Measurements from ENCODE around the gene MRC1.

DNA sequence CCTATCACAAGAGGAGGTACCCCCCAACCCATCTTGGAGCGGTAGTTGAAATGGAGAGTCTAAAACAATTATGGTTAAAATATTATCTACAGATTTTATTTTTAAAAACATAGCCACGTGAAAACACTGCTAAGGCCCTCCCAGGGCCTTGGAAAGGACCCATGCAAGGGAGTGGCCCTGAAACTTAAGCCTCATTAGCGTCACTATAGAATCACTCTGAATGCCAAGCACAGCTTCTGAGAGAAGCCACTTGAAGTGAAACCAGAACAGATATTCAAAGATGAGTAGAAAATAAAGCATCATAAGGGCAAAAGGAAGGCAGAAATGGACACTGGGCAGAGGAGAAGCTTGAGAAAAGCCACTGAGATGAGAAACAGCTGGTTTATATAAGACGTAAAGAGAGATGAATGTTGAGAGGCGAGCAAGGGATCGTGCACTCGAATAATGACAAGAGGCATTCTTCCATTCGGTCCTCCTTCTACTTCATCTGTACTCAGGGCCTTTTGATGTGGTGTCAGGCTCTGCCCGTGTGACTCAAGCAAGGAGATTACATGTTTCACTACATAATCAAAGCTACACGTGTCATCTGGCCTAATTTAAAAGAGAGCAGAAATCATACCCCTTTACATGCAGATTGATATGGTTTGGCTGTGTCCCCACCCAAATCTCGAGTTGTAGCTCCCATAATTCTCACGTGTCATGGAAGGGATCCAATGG is 109.2 kb downstream of the MRC1 start:
- TF ChIP-seq, protein P1, sequence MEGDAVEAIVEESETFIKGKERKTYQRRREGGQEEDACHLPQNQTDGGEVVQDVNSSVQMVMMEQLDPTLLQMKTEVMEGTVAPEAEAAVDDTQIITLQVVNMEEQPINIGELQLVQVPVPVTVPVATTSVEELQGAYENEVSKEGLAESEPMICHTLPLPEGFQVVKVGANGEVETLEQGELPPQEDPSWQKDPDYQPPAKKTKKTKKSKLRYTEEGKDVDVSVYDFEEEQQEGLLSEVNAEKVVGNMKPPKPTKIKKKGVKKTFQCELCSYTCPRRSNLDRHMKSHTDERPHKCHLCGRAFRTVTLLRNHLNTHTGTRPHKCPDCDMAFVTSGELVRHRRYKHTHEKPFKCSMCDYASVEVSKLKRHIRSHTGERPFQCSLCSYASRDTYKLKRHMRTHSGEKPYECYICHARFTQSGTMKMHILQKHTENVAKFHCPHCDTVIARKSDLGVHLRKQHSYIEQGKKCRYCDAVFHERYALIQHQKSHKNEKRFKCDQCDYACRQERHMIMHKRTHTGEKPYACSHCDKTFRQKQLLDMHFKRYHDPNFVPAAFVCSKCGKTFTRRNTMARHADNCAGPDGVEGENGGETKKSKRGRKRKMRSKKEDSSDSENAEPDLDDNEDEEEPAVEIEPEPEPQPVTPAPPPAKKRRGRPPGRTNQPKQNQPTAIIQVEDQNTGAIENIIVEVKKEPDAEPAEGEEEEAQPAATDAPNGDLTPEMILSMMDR (IDR thresholded peaks at IDR 0.05; ENCODE audit: borderline replicate concordance, extremely low read depth, low read length, poor library complexity, severe bottlenecking): no peak
- no peak for TF ChIP-seq EZH2 (IDR thresholded peaks at IDR 0.05; ENCODE audit: borderline replicate concordance, low read depth, low read length, severe bottlenecking)
